GM18951 (cell line): ENCODE data around the gene IGFBP5.

Experiments
- POLR2A ChIP-seq: IDR thresholded peaks from 4 replicates; pipeline ENCODE4 v1.6.1; 2011; ENCODE audit warnings: mild to moderate bottlenecking; ENCODE audit not compliant: insufficient read length, insufficient read depth; ENCODE audit errors: extremely low read depth
- in situ Hi-C: fragments of 300-500 bp; cut with MboI; formaldehyde crosslinking; loops from one replicate; pipeline ENCODE4 v1.12.0; 2022; ENCODE audit warnings: low sequenced_read_pairs, mixed read lengths, inconsistent platforms; ENCODE audit not compliant: unreplicated experiment

IGFBP5 gene

GRCh38 chr2:216727346-216728122 is 32.2 kb upstream of the IGFBP5 start:
- TF ChIP-seq POLR2A: no peak
- in situ Hi-C loops: no loop called here

GRCh38 chr2:216724190-216724589 is 28.8 kb upstream of the IGFBP5 start:
- no peak for TF ChIP-seq POLR2A
- in situ Hi-C loops: no loop called here

- no peak for TF ChIP-seq POLR2A
- in situ Hi-C loops: no loop called here
Observed at GRCh38 chr2:216721141-216721540, 25.8 kb upstream of the IGFBP5 start.

GRCh38 chr2:216720722-216721121 is 25.4 kb upstream of the IGFBP5 start:
- in situ Hi-C loops: no loop called here
- no peak for TF ChIP-seq POLR2A

- TF ChIP-seq POLR2A: no peak
- in situ Hi-C loops: no loop called here
Observed at GRCh38 chr2:216717907-216718615, 22.7 kb upstream of the IGFBP5 start.

- TF ChIP-seq POLR2A: no peak
- in situ Hi-C loops: no loop called here
Observed at GRCh38 chr2:216717491-216717901, 22.1 kb upstream of the IGFBP5 start.

GRCh38 chr2:216716109-216716508 is 20.8 kb upstream of the IGFBP5 start:
- in situ Hi-C loops: no loop called here
- TF ChIP-seq POLR2A: no peak

- TF ChIP-seq POLR2A: no peak
- in situ Hi-C loops: no loop called here
Observed at GRCh38 chr2:216715402-216715974, 20.1 kb upstream of the IGFBP5 start.

- in situ Hi-C loops: no loop called here
- TF ChIP-seq POLR2A: no peak
Observed at GRCh38 chr2:216714376-216714775, 19.0 kb upstream of the IGFBP5 start.

GRCh38 chr2:216713691-216714336 is 18.5 kb upstream of the IGFBP5 start:
- in situ Hi-C loops: no loop called here
- no peak for TF ChIP-seq POLR2A

- in situ Hi-C loops: no loop called here
- TF ChIP-seq POLR2A: no peak
Observed at GRCh38 chr2:216711348-216711747, 16.0 kb upstream of the IGFBP5 start.

- TF ChIP-seq POLR2A: no peak
- in situ Hi-C loops: no loop called here
Observed at GRCh38 chr2:216710551-216711301, 15.4 kb upstream of the IGFBP5 start.

GRCh38 chr2:216702756-216703155 is 7.4 kb upstream of the IGFBP5 start:
- in situ Hi-C loops: no loop called here
- no peak for TF ChIP-seq POLR2A

GRCh38 chr2:216701544-216701943 is 6.2 kb upstream of the IGFBP5 start:
- in situ Hi-C loops: no loop called here
- no peak for TF ChIP-seq POLR2A
